A549 (cell line): ENCODE data around the gene SUN2.

Experiments used
- CBX2 ChIP-seq: fragments of 200-600 bp; sonication (generic); IDR thresholded peaks from 2 replicates; pipeline ENCODE4 v1.6.1; 2016; ENCODE audit warnings: low read depth, mild to moderate bottlenecking, borderline replicate concordance
- CHD2 ChIP-seq: fragments of 150-350 bp; IDR thresholded peaks from 2 replicates; pipeline ENCODE4 v1.6.1; 2014; ENCODE audit warnings: low read length; ENCODE audit not compliant: partially characterized antibody
- CTCF ChIP-seq: fragments of >200 bp; sonication (Bioruptor Twin); formaldehyde crosslinking; IDR thresholded peaks from 3 replicates; pipeline ENCODE4 v1.5.1; 2016
- HOXB5 ChIP-seq: fragments of 250-450 bp; sonication (Bioruptor Pico); IDR thresholded peaks from 2 replicates; pipeline ENCODE4 v1.5.0; 2020; ENCODE audit warnings: mild to moderate bottlenecking, moderate library complexity
- MYC ChIP-seq: IDR thresholded peaks from 2 replicates; pipeline ENCODE4 v1.6.1; 2012; ENCODE audit warnings: mild to moderate bottlenecking, inconsistent platforms, low read length, improper control_type of control experiment, borderline replicate concordance
- NR3C1 ChIP-seq: fragments of >200 bp; sonication (Bioruptor Twin); formaldehyde crosslinking; IDR thresholded peaks from 3 replicates; pipeline ENCODE4 v1.6.1; 2017
- PHF8 ChIP-seq: fragments of 200-600 bp; sonication (generic); IDR thresholded peaks from 2 replicates; pipeline ENCODE4 v1.6.1; 2016; ENCODE audit warnings: low read depth, mild to moderate bottlenecking, antibody characterized with exemption, moderate library complexity, borderline replicate concordance
- POLR2A ChIP-seq: IDR thresholded peaks from 2 replicates; pipeline ENCODE4 v1.6.1; 2012; ENCODE audit warnings: mild to moderate bottlenecking, low read length
- RAD21 ChIP-seq, 2 experiments: fragments of >200 bp in 1 of 2; sonication (Bioruptor Twin) in 1 of 2; formaldehyde crosslinking in 1 of 2; IDR thresholded peaks in 1 of 2; conservative IDR thresholded peaks in 1 of 2; 2 replicates in 1 of 2; 3 replicates in 1 of 2; pipeline ENCODE4 v1.6.1; 2012 to 2018; ENCODE audit warnings: inconsistent platforms in 1 of 2
- REST ChIP-seq: fragments of 200-600 bp; sonication (generic); IDR thresholded peaks from 2 replicates; pipeline ENCODE4 v1.6.1; 2016; ENCODE audit warnings: antibody characterized with exemption, mild to moderate bottlenecking, moderate library complexity
- TP53 ChIP-seq: fragments of 250-450 bp; sonication (Bioruptor Pico); IDR thresholded peaks from 2 replicates; pipeline ENCODE4 v1.5.0; 2021; ENCODE audit warnings: mild to moderate bottlenecking, moderate library complexity

- TF ChIP-seq CBX2 (no peak), HOXB5 (CRISPR knock-in tag) (no peak), NR3C1 (no peak), TP53 (CRISPR knock-in tag) (no peak), CHD2 (no peak), MYC (no peak), CTCF (no peak), POLR2A (no peak), REST (no peak), PHF8 (no peak), RAD21 (conservative IDR thresholded peaks at IDR 0.05 in 1 of 2, IDR thresholded peaks at IDR 0.05 in 1 of 2) (no peak)
Measured at GRCh38 chr22:38741576-38741975, 14.2 kb downstream of the SUN2 start.
